ENCODE results near the gene CDK14.
"Not testable (repeated sequence)": the region's sequence is repeated elsewhere in the genome, so short reads cannot be mapped to it uniquely, and the experiment has no call there.

CDK14 gene

DNA sequence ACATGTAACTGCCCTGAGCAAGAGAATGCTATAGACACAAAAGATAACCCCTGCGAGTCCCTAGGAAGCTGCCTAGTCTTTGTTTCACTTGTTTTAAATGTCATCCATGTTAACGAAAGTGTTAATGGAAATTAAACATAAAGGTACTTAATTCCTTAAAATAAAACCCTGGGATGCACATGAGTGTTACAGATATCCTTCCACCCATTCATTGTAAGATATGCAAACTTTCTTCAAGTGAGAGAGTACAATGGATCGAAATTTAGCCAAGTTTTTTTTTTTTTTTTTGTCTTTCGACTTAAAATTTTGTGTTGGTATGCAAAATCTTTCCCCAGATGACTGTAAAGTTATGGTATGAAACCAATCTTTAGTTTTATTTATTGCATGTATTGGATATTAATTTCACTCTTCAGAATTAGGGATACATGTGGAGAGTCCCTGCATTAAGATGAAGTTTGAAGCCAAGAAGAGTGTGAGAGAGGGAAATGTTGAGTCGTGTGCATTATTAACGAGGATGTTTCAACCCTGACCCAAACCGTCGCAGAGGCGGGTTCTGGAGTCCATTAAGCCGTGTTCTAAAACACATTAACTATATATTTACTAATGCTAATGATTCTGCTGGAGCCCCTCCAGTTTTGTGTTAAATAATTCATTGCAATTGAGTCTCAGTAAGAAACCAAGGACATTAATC lies 1.6 kb downstream of the CDK14 start:
- no peak for DNase-seq

DNA sequence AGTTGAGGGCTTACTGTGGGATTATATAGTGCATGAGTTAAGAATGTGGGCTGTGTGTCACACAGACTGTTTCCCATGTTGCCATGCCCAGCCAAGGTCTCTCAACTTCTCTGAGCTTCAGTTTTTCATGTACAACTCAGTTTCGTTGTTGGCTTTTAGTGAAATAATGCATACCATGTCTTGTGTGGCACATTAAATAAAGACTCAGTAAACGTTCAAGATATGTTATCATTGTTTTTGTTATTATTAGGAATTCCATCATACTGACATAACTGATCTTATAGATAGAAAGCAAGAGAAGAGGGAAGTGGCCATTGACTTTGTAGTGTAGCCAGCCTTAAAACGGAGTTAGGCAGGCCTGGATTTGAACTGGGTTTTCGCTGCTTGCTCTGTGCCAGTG lies 2.9 kb downstream of the CDK14 start:
- no peak for DNase-seq

- no peak for DNase-seq
Observed at GRCh38 chr7:90599892-90600555, 3.9 kb downstream of the CDK14 start.

DNA sequence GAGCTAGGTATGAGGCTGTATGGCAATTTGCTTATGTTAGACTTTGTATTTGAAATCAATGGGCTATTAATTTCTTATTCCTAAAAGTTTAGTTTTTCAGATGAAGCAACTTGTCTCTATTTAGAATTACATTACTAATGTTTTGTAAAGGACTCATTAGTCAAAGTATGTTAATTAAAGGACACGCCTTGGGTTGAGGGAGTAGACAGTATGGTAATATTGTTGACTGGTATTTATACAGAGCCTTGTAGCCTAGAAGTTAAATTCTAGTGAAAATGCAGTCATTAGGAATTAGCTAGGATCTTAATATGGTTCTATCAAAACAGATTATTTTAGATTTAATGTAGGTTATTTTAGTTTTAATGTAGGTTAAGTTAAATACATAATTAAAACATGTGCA lies 6.2 kb downstream of the CDK14 start:
- no peak for DNase-seq

DNA sequence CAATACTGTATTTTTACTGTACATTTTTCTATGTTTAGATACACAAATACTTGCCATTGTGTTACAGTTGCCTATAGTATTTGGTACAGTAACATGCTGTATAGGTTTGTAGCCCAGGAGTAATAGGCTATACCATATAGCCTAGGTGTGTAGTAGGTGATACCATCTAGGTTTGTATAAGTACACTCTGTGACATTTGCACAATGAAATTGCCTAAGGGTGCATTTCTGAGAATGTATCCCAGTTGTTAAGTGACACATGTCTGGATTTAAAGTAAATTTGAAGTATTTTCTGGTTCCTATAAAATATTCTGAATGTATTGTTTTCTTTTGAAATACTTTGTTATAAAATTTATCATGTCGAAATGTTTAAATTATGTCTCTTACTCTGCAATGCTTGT lies 7.2 kb downstream of the CDK14 start:
- DNase-seq: no peak

DNA sequence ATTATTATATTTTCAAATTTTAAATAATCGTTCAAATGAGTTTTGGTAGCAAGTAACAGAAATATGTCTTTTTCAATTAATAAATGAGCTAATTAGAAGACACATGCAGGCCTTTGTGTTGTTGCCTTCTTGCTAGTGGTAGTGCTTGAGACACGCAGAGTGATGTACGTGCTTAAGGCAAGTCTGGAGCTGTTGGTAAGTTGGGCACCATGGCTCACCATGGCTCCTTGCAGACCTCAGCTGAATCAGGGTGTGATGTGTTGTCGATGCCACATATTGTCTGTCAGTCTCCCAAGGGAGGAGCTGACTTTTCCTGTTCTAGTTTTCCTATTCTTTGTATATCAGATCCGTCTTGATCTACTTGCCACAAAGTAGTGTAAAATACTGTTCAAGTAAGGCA lies 8.3 kb downstream of the CDK14 start:
- DNase-seq: no peak

DNA sequence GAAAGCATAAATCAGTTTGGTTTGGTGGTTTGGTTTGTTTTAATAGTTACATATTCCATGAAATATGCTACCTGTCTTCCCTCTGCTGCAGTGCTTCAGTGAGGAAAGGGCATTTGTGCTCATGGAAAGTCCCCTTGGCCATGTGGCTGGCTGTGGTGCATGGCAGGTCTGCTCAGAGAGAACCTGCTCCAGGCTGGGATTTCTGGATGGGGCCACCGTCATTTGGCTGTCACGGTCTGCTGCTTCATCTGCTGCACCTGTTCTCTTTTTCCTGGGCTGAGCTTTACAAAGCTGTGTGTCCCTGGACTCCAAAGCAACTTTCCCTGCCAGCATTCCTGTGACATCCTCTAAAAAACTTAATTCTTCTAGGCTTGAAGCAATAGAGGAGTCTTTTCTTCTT lies 8.9 kb downstream of the CDK14 start:
- DNase-seq: no peak

DNA sequence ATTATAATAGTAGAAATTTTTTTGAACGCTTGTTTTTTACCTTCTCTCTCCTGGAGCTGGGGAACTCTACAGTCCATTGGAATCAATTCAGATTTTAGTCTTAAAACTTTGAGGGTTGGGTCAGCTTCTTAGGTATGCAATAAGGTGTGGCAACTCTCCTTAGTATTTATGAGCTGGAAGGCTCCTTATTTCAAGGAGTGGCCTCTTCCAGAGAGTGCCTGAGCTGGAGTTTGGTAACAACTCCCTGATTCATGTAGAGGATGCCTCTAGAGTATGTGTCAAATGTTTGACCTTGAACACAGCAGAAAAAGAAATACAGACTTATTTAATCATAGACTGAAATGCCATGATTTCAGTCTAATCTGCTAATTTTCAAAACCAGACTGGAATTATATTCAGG lies 11.1 kb downstream of the CDK14 start:
- DNase-seq: no peak

DNA sequence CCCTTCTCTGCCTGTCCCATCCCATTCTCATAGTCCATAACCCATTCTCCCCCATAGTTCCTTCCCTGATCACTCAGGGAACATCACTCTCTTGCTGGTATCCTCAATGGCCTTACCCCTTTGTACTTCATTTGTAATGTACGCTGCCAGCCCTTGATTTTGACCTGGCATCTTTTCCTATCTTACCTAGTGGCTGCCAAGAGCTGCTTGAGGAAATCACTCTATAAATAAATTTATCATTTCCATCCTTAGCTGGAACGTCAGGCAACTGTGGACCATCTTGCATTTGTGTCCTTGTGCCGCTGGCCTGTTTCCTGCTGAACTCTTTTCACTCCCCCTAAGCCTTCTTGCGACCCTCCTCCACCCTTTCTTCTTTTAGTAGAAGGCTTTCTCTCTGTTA lies 14.0 kb downstream of the CDK14 start:
- DNase-seq: no peak

GRCh38 chr7:90611115-90611514 lies 15.0 kb downstream of the CDK14 start:
- no peak for DNase-seq

GRCh38 chr7:90613088-90613498 lies 17.0 kb downstream of the CDK14 start:
- peak; percentile 24 for DNase-seq

- DNase-seq: no peak
Observed at GRCh38 chr7:90617442-90617841, 21.3 kb downstream of the CDK14 start.

DNA sequence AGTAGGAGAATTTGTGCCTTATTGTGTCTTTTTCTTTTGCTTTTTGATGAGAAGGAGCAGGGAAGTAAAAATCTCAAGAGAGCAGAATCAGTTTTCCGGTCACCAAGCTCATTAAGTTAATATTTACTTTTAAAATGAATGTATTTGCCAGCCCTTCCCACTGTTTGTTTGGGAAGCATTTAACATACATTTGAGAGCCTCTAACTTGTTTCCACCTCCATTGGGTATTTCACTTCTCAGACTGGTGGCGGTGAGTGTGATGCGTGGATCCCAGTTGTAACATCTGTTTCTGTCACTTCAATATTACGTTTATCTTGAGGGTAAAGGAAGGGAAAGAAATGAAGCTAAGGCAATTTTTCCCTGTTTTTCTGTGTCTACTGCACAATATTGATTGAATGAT lies 22.8 kb downstream of the CDK14 start:
- DNase-seq: no peak

- no peak for DNase-seq
Observed at GRCh38 chr7:90621125-90621746, 25.1 kb downstream of the CDK14 start.

- no peak for DNase-seq
Observed at GRCh38 chr7:90621747-90622140, 25.6 kb downstream of the CDK14 start.

GRCh38 chr7:90622670-90623069 lies 26.5 kb downstream of the CDK14 start:
- no peak for DNase-seq

DNA sequence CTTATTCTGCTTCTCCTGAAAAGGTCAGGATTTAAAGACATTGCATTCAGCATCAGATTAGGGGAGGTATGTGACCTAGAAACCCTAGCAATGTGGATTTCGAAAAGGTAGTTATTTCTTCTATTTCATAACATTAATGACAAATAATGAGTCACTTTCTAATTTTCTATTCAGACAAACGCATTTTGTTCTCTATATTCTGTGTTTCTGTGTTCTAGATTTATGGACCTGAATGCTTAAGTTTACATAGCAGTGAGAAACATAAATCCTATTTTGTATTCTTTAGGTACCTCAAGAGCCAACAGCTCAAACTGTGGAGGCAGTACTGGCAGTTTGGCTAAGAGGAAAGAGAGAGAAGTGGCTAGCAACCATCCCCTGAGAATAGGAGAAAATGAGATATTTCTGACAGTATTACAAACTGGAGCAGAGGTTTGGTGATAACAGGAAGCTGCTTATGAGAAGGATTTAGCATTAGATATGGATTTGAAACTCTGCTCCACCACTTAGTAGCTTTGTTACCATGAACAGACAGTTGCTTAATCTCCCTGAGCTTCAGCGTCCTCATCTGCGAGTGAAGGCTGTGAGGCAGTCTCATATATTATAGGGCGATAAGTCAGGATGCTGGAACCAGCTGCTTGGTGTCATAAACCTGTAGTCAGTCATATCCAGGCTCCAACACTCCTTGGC lies 28.2 kb downstream of the CDK14 start:
- no peak for DNase-seq

DNA sequence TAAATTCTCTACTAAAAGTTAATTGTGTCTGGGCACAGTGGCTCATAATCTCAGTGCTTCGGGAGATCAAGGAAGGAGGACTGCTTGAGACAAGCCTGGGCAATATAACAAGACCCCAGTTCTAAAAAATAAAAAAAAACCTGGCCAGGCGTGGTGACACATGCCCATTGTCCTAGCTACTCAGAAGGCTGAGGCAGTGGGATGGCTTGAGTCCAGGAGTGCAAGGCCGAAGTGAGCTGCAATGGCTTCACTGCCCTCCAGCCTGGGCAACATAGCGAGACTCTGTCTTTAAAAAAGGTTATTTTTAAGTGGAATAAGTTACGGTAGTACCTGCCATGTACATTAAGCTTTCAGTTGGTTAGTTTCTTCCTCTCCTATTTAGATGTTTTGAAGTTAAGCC lies 28.9 kb downstream of the CDK14 start:
- DNase-seq: no peak

DNA sequence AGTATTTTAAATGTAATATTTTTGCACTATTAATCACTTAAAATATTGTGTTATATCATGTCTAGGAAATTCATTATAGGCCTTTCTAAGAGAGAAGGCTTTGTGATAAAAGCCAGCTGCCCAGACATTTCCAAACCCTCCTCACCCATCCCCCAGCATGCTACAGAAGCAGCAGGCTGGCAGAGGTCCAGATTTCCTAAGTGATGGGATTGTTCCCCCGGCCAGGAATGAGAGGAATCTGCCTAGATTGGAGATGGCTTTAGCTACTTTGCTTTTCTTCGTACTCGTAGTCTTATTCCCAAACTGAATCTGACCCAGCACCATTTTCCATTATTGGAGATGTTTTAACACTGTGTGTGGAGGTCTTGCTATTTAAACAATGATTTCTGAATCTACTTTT lies 29.4 kb downstream of the CDK14 start:
- DNase-seq: no peak

DNA sequence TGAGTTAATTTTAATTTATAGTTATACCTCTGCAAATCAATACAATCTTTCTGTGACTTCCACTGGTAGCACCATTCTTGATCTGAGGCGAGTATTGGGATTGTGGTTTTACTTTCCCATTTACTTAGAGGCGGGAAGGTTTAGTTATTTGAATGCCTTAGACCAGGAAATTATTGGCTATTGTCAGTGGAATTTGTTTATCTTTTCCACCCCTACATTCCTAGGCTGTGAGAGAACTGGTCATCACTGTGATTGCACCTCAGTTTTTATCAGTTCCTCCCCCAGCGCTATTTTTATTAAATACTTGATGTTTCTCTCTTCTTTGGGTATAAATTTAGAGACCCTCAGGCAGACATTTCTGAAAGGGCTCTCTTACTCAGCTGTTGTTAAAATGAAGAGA lies 29.9 kb downstream of the CDK14 start:
- DNase-seq: no peak

DNA sequence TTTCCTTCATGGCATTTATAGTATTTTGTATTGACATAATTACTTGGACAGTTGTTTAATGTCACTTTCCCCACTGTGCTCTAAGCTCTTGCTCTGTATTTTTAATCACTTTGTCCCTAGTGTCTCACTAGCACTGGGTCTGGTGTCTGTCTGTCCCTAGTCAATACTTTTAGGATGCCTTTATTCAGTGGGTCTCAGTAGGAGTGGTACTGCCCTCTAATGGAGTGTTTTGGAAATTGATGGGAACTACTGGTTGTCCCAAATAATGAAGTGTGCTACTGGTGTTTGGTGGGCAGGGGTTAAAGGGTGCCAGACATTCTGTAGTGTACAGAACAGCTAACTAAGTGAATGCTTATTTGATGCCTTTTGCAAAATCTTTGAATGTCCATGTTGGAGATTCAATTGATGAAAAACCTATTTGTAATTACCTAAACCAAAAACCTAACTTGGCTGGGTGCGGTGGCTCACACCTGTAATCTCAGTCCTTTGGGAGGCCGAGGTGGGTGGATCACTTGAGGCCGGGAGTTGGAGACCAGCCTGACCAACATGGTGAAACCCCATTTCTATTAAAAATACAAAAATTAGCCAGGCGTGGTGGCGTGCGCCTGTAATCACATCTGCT lies 33.3 kb downstream of the CDK14 start:
- no peak for DNase-seq

DNA sequence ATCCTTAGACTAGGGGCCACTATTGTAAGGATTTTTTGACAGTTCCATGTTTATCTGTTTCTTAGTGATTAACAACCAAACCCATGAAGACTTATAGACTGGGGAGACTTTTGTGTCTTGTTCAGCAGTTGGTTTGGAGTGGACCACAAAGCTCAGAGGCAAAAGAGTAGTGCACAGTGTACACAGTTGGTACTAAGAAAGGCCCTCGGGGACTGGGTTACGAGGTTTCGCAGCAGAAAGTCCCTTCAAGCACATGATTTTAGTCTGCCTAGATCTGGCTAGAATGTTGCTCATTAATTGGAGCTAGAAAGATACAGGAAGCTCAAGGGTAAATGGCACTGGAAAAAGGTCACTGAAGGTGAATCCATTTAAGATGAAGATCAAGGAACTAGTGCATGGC lies 35.4 kb downstream of the CDK14 start:
- DNase-seq: no peak

DNA sequence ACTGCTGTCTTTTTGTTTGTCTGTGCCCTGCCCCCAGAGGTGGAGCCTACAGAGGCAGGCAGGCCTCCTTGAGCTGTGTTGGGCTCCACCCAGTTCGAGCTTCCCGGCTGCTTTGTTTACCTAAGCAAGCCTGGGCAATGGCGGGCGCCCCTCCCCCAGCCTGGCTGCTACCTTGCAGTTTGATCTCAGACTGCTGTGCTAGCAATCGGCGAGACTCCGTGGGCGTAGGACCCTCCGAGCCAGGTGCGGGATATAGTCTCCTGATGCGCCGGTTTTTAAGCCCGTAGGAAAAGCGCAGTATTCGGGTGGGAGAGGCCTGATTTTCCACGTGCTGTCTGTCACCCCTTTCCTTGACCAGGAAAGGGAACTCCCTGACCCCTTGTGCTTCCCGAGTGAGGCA lies 43.6 kb downstream of the CDK14 start:
- DNase-seq: not testable (repeated sequence)

- no peak for DNase-seq
Observed at GRCh38 chr7:90642978-90643377, 46.9 kb downstream of the CDK14 start.
